GM10248 (cell line): ENCODE measurements around the gene TMBIM6.

Source experiments
- CTCF ChIA-PET: fragments of 300-600 bp; sonication (Branson Sonifier 250); formaldehyde crosslinking; extraction: SDS; loops from one replicate; lab custom pipeline; 2021; ENCODE audit warnings: antibody characterized with exemption; lab: Yijun Ruan, JAX
- POLR2A ChIA-PET: fragments of 350-650 bp; sonication (Branson Sonifier 250); formaldehyde crosslinking; extraction: SDS; loops from one replicate; lab custom pipeline; 2020; ENCODE audit warnings: antibody characterized with exemption; lab: Yijun Ruan, JAX
- DNase-seq: peaks from one replicate; pipeline ENCODE4 v3.0.0; 2012; ENCODE audit errors: extremely low spot score
- TF ChIP-seq, protein P1 (sequence below): IDR thresholded peaks from 2 replicates; pipeline ENCODE4 v1.5.1; 2012; ENCODE audit warnings: mild to moderate bottlenecking, low read depth; ENCODE audit errors: extremely low read depth, missing control alignments, control extremely low read depth

The TMBIM6 gene

GRCh38 chr12:49741882-49742620 lies 694 bp downstream of the TMBIM6 start:
- POLR2A ChIA-PET = interaction anchor here (0.7 to 1.8 kb wide), 17 partner anchors 12 to 175 kb away, joined by 3 to 11 read pairs (median 5); partner anchors contain the start of gene NCKAP5L
- TF ChIP-seq, protein P1, sequence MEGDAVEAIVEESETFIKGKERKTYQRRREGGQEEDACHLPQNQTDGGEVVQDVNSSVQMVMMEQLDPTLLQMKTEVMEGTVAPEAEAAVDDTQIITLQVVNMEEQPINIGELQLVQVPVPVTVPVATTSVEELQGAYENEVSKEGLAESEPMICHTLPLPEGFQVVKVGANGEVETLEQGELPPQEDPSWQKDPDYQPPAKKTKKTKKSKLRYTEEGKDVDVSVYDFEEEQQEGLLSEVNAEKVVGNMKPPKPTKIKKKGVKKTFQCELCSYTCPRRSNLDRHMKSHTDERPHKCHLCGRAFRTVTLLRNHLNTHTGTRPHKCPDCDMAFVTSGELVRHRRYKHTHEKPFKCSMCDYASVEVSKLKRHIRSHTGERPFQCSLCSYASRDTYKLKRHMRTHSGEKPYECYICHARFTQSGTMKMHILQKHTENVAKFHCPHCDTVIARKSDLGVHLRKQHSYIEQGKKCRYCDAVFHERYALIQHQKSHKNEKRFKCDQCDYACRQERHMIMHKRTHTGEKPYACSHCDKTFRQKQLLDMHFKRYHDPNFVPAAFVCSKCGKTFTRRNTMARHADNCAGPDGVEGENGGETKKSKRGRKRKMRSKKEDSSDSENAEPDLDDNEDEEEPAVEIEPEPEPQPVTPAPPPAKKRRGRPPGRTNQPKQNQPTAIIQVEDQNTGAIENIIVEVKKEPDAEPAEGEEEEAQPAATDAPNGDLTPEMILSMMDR = no peak
- CTCF ChIA-PET = interaction anchor here (0.5 to 3.3 kb wide), 59 partner anchors 7 to 400 kb away, joined by 3 to 48 read pairs (median 6); partner anchors contain the start of genes BCDIN3D, FMNL3 and PRPF40B
- DNase-seq = peak; percentile 81

- ChIA-PET CTCF (interaction anchor here (1.0 to 6.6 kb wide), 7 partner anchors 9 to 366 kb away, joined by 3 to 51 read pairs (median 4); no protein-coding TSS in a partner anchor), POLR2A (no interaction called here)
- DNase-seq = no peak
- TF ChIP-seq, protein P1 = no peak
These were observed 3.1 kb downstream of the TMBIM6 start for GRCh38 chr12:49744363-49744885.

DNA sequence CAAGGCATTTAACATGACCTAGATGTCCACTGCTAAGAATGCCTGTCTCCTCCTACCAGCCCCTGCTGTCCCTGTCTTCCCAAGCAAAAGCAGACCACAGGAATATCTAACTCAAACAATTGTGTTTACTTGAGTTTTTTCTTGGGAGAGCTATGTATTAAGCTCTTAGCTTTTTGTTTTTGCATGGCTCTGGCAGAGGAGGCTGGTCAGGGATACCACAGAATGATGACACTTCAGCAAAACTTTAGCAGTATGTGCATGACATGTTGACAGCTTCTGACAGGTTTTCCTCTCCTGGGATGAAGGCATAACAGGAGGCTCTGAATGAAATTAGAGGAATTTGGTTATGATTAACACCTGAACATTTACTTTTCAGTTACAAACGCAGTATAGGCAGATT lies 6.9 kb downstream of the TMBIM6 start:
- no peak for DNase-seq
- ChIA-PET CTCF (interaction anchor here (0.7 to 6.6 kb wide), 12 partner anchors 8 to 118 kb away, joined by 3 to 51 read pairs (median 5); partner anchors contain the start of gene TMBIM6), POLR2A (interaction anchor here (1.4 kb wide), 1 partner anchor 11 kb away, joined by 5 read pairs; no protein-coding TSS in a partner anchor)
- TF ChIP-seq, protein P1 = no peak

DNA sequence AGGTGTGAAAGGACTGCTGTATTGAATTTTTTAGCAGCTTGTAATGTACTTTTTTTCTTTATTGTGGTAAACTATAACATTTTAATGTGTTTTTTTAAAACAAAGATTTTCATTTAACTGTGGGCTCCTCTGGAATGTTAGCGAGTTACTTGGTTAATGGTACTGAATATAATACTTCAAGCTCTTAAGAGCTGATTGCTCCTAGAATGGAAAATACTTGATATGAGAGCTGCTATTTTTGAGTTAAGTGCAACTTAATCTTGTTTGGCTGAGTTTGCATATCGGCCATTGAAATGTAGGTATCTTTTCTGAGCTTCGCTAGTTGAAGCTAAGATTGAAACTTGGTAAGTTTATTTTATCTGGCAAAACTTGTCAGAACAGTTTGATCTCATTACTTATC lies 7.4 kb downstream of the TMBIM6 start:
- TF ChIP-seq, protein P1 = no peak
- POLR2A ChIA-PET = interaction anchor here (1.4 kb wide), 1 partner anchor 11 kb away, joined by 5 read pairs; no protein-coding TSS in a partner anchor
- no peak for DNase-seq
- CTCF ChIA-PET = interaction anchor here (0.7 to 6.6 kb wide), 12 partner anchors 8 to 118 kb away, joined by 3 to 51 read pairs (median 5); partner anchors contain the start of gene TMBIM6

DNA sequence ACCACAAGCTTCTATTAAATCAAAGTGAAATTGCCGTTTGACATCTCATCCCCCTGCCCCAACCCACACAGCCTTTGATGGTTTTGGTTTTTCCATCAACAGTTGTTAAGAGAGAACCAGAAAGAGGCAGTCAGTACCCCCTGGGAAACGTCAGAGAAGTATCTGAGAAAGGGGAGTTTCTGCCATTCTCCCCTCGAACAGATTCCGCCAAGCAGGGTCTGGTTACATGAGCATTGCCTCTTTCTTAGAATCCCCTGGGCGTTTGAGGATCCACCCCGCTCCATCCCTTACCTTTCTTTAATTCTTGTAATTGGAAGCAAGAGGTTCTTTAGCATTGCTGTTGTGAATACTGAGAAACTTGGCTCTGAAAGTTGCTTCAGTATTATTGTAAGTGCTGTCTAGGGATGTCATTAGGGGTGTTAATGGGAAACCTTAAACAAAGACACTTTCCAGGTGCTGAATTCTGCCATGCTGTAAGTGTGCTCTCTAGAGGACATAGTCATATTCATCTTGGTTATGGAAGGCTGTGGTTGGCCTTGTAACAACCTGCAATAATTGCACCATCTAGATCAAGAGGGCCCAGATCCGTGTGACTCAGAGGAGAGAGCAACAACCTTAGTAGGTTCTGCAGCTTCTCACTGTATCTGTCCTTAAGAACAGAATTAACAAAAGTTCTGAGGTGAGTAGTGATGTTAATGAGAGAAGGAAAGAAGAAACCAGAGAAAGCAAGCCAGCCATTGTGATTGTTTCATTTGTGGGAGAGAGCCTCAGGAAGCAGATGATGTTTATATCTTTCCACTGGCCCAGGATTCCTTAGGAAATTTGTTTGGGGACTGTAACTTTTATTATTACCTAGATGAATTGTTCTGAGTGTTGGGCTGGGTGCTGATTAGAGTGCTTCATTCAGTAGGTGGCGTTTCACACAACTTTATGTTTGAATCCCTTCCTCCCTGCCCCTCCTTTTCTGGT lies 9.0 kb downstream of the TMBIM6 start:
- CTCF ChIA-PET = interaction anchor here (0.9 to 6.6 kb wide), 5 partner anchors 10 to 90 kb away, joined by 3 to 51 read pairs (median 10); partner anchors contain the start of gene TMBIM6
- TF ChIP-seq, protein P1 = peak; percentile 21
- POLR2A ChIA-PET = no interaction called here
- no peak for DNase-seq
